ENCODE results near the gene PPP2R2D. TPM values are rescaled to one million over a fixed set of nuclear protein-coding genes. Genes with fewer than 3 reads are reported as not detected.

Gene PPP2R2D
- total RNA-seq, 1 experiment from 2014 or later: 35.1 TPM

DNA sequence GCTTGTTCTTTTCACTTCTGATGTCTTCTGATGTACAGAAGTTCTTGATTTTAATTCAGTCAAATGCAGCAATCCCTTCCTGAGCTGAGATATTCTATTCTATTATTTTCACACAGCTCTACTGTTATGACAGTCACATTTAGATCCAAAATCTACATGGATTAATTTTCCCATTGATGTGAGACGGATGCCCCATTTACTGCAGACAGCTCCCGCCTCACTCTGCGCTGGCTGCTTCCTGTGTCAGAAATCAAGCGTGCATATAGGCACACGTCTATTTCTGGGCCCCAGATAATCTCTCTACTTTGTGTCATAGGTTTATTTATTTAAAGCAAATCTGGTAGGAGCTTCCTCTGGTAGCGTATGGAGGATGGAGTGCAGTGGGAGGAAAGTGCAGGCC is 74.2 kb downstream of the PPP2R2D start:
- no peaks in the 10 kb centered on the region for H3K9me3 ChIP-seq (ENCODE audit: control insufficient read depth, low read depth, low read length)
- H3K9ac ChIP-seq (ENCODE audit: extremely low read depth, insufficient read length, low read length): no peak overlapping the region
- TF ChIP-seq, protein P1, sequence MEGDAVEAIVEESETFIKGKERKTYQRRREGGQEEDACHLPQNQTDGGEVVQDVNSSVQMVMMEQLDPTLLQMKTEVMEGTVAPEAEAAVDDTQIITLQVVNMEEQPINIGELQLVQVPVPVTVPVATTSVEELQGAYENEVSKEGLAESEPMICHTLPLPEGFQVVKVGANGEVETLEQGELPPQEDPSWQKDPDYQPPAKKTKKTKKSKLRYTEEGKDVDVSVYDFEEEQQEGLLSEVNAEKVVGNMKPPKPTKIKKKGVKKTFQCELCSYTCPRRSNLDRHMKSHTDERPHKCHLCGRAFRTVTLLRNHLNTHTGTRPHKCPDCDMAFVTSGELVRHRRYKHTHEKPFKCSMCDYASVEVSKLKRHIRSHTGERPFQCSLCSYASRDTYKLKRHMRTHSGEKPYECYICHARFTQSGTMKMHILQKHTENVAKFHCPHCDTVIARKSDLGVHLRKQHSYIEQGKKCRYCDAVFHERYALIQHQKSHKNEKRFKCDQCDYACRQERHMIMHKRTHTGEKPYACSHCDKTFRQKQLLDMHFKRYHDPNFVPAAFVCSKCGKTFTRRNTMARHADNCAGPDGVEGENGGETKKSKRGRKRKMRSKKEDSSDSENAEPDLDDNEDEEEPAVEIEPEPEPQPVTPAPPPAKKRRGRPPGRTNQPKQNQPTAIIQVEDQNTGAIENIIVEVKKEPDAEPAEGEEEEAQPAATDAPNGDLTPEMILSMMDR (conservative IDR thresholded peaks at IDR 0.05): no peak
- no peak overlapping the region for H2BK12ac ChIP-seq (ENCODE audit: insufficient read length, low read depth, low read length)
- no peaks in the 10 kb centered on the region for H3K23me2 ChIP-seq (ENCODE audit: insufficient read length, low read depth, low read length, poor library complexity, severe bottlenecking)
- H3K56ac ChIP-seq (ENCODE audit: insufficient read length, low read depth, low read length): no peak overlapping the region
- H3K23ac ChIP-seq (ENCODE audit: insufficient read length, low read depth, low read length): no peak overlapping the region
- no peak overlapping the region for H3T11ph ChIP-seq (ENCODE audit: low read length)
- no peak overlapping the region for H3K14ac ChIP-seq (ENCODE audit: insufficient read depth, low read length)
- no CpG with 5 or more reads among the region's 6 CpGs for WGBS (ENCODE audit: extremely low coverage, insufficient read length, low lambda C conversion rate)
- no peak overlapping the region for H3K4ac ChIP-seq (ENCODE audit: low read depth, low read length)
- Mint-ChIP-seq H3K9me3 (peaks cover 0 to 3% of the 10 kb centered on the region in 2 experiments; a peak in 1 of 5 replicates), H3K36me3 (ENCODE audit: insufficient read depth in 1 of 3, low read depth in 3 of 3) (peaks cover 30 to 76% (median 48%) of the 10 kb centered on the region in 3 experiments), H3K4me1 (peaks cover 29 to 34% of the 10 kb centered on the region in 2 experiments), H3K4me3 (no peak overlapping the region), H3K27ac (no peak overlapping the region), H3K27me3 (ENCODE audit: low read depth) (peaks cover under 1% of the 10 kb centered on the region)
- H3K4me2 ChIP-seq (ENCODE audit: insufficient read depth, insufficient read length, low read length): no peak overlapping the region
- H4K5ac ChIP-seq (ENCODE audit: insufficient read length, low read depth, low read length): no peak overlapping the region
- no peak overlapping the region for H2BK20ac ChIP-seq (ENCODE audit: low read depth, low read length, poor library complexity, severe bottlenecking)
- peaks cover 2% of the 10 kb centered on the region; the same call in 1 of the 2 replicates for H3K27me3 ChIP-seq (ENCODE audit: insufficient read depth, low read length)
- no peak for DNase-seq
- no peak overlapping the region for H3K18ac ChIP-seq (ENCODE audit: insufficient read length, low read depth, low read length)
- peaks cover 4% of the 10 kb centered on the region for H3K79me1 ChIP-seq (ENCODE audit: insufficient read depth, low read depth, low read length, poor library complexity, severe bottlenecking)
- H4K8ac ChIP-seq (replicated peaks; ENCODE audit: insufficient read length, low read depth, low read length): no peak overlapping the region
- H2BK15ac ChIP-seq (ENCODE audit: low read depth, low read length): no peak overlapping the region
- H3K79me2 ChIP-seq (ENCODE audit: insufficient read depth, low read length): peaks cover 4% of the 10 kb centered on the region; the same call in 1 of the 2 replicates
- no peak overlapping the region for H2BK120ac ChIP-seq (ENCODE audit: low read depth, low read length, poor library complexity, severe bottlenecking)
- H2AFZ ChIP-seq (ENCODE audit: low read length): no peak overlapping the region
- H4K91ac ChIP-seq (ENCODE audit: insufficient read length, low read depth, low read length): no peak overlapping the region
- no peak overlapping the region for H2BK5ac ChIP-seq (ENCODE audit: insufficient read length, low read length)
- H3K4me1 ChIP-seq (ENCODE audit: insufficient read depth, low read length): peaks cover 13% of the 10 kb centered on the region
- no peak overlapping the region for H3K27ac ChIP-seq (ENCODE audit: insufficient read length, low read depth, low read length)
- H4K20me1 ChIP-seq (ENCODE audit: control insufficient read depth, insufficient read depth, insufficient read length): peaks cover 4% of the 10 kb centered on the region
- H2AK5ac ChIP-seq (ENCODE audit: insufficient read length, low read length): no peak overlapping the region
